Upper lobe of left lung (tissue), 6 donors: ENCODE results near the gene DAGLB. TPM values are rescaled to one million over a fixed set of nuclear protein-coding genes. Genes with fewer than 3 reads are reported as not detected.
A peak's percentile ranks its signal among the peaks of the same experiment; 100 is the strongest.
"Not testable (repeated sequence)": the region's sequence is repeated elsewhere in the genome, so short reads cannot be mapped to it uniquely, and the experiment has no call there.

ENCODE experiments used
- ATAC-seq, 2 donors: fragments of 200-7000 bp; cut with Tn5 transposase; one replicate each; pipeline ENCODE4 v1.9.1; 2022; ENCODE audit warnings: mild to moderate bottlenecking in 2 of 2, moderate library complexity in 2 of 2; ENCODE audit not compliant: low FRiP score in 2 of 2
- DNase-seq, 2 donors: peaks; one replicate each; pipeline ENCODE4 v3.0.0-alpha.2; 2019 to 2020
- H3K27ac ChIP-seq, 4 donors: fragments of 200-600 bp; sonication (generic); one replicate each; pipeline ENCODE4 v1.5.1; 2016 to 2019
- H3K27me3 ChIP-seq, 4 donors: fragments of 200-600 bp; sonication (generic); one replicate each; pipeline ENCODE4 v1.5.1; 2017 to 2019
- H3K36me3 ChIP-seq, 4 donors: fragments of 200-600 bp; sonication (generic); one replicate each; pipeline ENCODE4 v1.5.1; 2016 to 2019
- H3K4me1 ChIP-seq, 4 donors: fragments of 200-600 bp; sonication (generic); one replicate each; pipeline ENCODE4 v1.5.1; 2018 to 2019
- H3K4me3 ChIP-seq, 4 donors: fragments of 200-600 bp; sonication (generic); one replicate each; pipeline ENCODE4 v1.5.1; 2017 to 2019; ENCODE audit warnings: mild to moderate bottlenecking in 2 of 4, moderate library complexity in 1 of 4
- H3K9me3 ChIP-seq, 4 donors: fragments of 200-600 bp; sonication (generic); one replicate each; pipeline ENCODE4 v1.5.1; 2018 to 2019
- EP300 ChIP-seq, 4 donors: sonication (generic); formaldehyde crosslinking; IDR thresholded peaks; one replicate each; pipeline ENCODE4 v1.5.1; 2017; ENCODE audit warnings: antibody characterized with exemption in 4 of 4, control low read depth in 2 of 4
- POLR2A ChIP-seq, 4 donors: fragments of 450-650 bp; IDR thresholded peaks; one replicate each; pipeline ENCODE4 v1.5.1; 2016 to 2017; ENCODE audit warnings: antibody characterized with exemption in 4 of 4, mild to moderate bottlenecking in 2 of 4
- POLR2AphosphoS5 ChIP-seq, 2 donors: sonication (generic); formaldehyde crosslinking; IDR thresholded peaks; one replicate each; pipeline ENCODE4 v1.5.1; 2017; ENCODE audit warnings: antibody characterized with exemption in 2 of 2
- WGBS, 2 donors: methylation state at CpG; one replicate each; pipeline ENCODE4 v1.1.5; 2017 to 2018; 5-methylcytosine and 5-hydroxymethylcytosine counted together
- total RNA-seq, 6 donors: library from RNA; depleted of rRNA in 4 of 6; stranded (reverse); fragments of >200 nt in 4 of 6; gene quantifications; one replicate each; pipeline versions ENCODE4 v1.1.0 to v1.2.1, GENCODE V29; 2016 to 2021
- TF ChIP-seq, protein P1 (sequence below), 6 experiments: fragments of 450-650 bp in 4 of 6; fragments of 200-600 bp in 2 of 6; sonication (generic) in 2 of 6; IDR thresholded peaks; one replicate each; pipeline ENCODE4 v1.5.1; 2016 to 2019; ENCODE audit warnings: antibody characterized with exemption in 6 of 6
- donor health status: DM: no; HTN: no; CAD: no; lungs with moderate emphysema.
- donor health status: DM: no; HTN: yes; CAD: no; lungs with severe emphysema.

Gene DAGLB
- total RNA-seq, 6 donors from 2014 or later: 26.6 to 53.8 (median 36.7) TPM

GRCh38 chr7:6384327-6384726 is 63.4 kb downstream of the DAGLB start:
- no peak for DNase-seq
- no peaks in the 10 kb centered on the region for H3K27me3 ChIP-seq
- no peaks in the 10 kb centered on the region for H3K9me3 ChIP-seq
- peaks cover 80 to 91% (median 85%) of the 10 kb centered on the region in 4 donors for H3K4me1 ChIP-seq
- ATAC-seq: no peak
- WGBS, 2 donors: 74 to 75% methylated on average over 4 of the region's 4 CpGs
- H3K36me3 ChIP-seq: peaks cover 0 to 22% (median 17%) of the 10 kb centered on the region in 4 donors
- H3K27ac ChIP-seq: peak overlapping the region; percentile 63 to 80 (median 78)
- TF ChIP-seq POLR2A (IDR thresholded peaks at IDR 0.05) (no peak), EP300 (IDR thresholded peaks at IDR 0.05) (no peak), POLR2AphosphoS5 (IDR thresholded peaks at IDR 0.05) (no peak)
- TF ChIP-seq, protein P1, sequence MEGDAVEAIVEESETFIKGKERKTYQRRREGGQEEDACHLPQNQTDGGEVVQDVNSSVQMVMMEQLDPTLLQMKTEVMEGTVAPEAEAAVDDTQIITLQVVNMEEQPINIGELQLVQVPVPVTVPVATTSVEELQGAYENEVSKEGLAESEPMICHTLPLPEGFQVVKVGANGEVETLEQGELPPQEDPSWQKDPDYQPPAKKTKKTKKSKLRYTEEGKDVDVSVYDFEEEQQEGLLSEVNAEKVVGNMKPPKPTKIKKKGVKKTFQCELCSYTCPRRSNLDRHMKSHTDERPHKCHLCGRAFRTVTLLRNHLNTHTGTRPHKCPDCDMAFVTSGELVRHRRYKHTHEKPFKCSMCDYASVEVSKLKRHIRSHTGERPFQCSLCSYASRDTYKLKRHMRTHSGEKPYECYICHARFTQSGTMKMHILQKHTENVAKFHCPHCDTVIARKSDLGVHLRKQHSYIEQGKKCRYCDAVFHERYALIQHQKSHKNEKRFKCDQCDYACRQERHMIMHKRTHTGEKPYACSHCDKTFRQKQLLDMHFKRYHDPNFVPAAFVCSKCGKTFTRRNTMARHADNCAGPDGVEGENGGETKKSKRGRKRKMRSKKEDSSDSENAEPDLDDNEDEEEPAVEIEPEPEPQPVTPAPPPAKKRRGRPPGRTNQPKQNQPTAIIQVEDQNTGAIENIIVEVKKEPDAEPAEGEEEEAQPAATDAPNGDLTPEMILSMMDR (IDR thresholded peaks at IDR 0.05): no peak
- no peak overlapping the region for H3K4me3 ChIP-seq

DNA sequence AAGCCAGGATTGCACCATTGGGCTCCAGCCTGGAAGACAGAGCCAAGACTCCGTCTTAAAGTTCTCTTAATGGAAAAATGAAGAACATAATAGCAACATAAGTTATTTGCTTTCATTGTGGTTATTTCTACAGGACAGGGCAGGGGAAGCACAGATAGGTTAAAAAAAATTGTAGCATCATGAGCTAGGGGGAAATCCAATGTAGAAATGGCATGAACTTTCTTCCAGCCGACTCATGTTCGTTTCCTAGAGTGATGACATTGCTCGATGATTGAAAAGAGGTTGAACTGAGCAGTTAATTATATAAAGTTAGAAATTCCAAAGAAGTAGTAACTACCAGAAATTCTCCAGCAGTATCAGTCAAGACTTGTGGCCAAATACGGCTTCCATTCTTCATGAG is 64.9 kb downstream of the DAGLB start:
- Histone ChIP-seq H3K9me3 (no peaks in the 10 kb centered on the region), H3K4me3 (no peak overlapping the region), H3K27ac (peak overlapping the region; percentile 55 to 80 (median 72)), H3K27me3 (no peaks in the 10 kb centered on the region), H3K36me3 (peaks cover 0 to 19% (median 5%) of the 10 kb centered on the region in 4 donors), H3K4me1 (peaks cover 84 to 99% (median 97%) of the 10 kb centered on the region in 4 donors)
- ATAC-seq (no peak), DNase-seq (no peak)
- TF ChIP-seq POLR2A (IDR thresholded peaks at IDR 0.05) (no peak), POLR2AphosphoS5 (IDR thresholded peaks at IDR 0.05) (no peak), EP300 (IDR thresholded peaks at IDR 0.05) (no peak)
- TF ChIP-seq, protein P1 (IDR thresholded peaks at IDR 0.05): no peak
- WGBS, 2 donors: 53 to 54% methylated on average over 5 of the region's 5 CpGs

DNA sequence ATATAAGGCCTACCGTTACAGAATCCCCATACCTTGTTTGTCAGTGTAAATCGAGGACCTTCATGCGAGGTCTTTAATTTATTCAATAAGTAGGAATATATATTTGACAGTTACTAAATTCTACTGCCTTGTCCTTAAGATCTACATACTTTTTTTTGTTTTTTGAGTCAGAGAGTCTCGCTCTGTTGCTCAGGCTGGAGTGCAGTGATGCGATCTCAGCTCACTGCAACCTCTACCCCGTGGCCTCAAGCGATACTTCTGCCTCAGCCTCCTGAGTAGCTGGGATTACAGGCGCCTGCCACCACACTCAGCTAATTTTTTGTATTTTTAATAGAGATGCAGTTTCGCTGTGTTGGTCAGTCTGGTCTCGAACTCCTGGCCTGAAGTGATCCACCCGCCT is 65.9 kb downstream of the DAGLB start:
- peak overlapping the region; percentile 55 to 80 (median 68) for H3K27ac ChIP-seq
- peaks cover 85 to 99% (median 97%) of the 10 kb centered on the region in 4 donors for H3K4me1 ChIP-seq
- not testable (repeated sequence) for DNase-seq

GRCh38 chr7:6380310-6381095 is 67.3 kb downstream of the DAGLB start:
- peaks cover 74 to 94% (median 91%) of the 10 kb centered on the region in 4 donors for H3K4me1 ChIP-seq
- no peaks in the 10 kb centered on the region for H3K27me3 ChIP-seq

More for the DNA sequence above, 65.9 kb downstream of the DAGLB start:
- not testable (repeated sequence) for H3K9me3 ChIP-seq, ATAC-seq, H3K4me3 ChIP-seq, H3K27me3 ChIP-seq
- peaks cover 0 to 19% (median 5%) of the 10 kb centered on the region in 4 donors for H3K36me3 ChIP-seq
- 92% methylated on average over 11 of the region's 11 CpGs for WGBS, 2 donors

DNA sequence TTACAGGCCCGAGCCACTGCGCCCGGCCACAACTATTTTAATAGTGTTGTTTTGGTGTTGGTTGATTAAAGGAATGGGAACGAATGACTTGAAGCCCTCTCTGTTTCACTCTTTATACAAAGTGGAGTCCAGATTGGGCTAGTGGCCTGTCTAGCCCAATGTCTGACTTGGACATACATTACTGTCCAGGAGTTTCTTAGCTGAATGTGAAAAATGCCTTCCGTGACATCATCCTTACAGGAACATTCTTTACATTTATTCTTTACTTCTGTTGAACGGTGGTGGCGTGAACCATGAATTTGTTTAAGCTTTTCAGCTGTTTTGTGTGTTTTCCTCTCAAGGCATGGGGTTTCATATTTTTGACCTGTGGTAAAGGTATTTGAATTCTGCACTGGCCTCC is 67.9 kb downstream of the DAGLB start:
- WGBS, 2 donors: 79 to 81% methylated on average over 7 of the region's 7 CpGs
- H3K4me1 ChIP-seq: peaks cover 67 to 88% (median 85%) of the 10 kb centered on the region in 4 donors
- peak overlapping the region in 2 of 4 donors; percentile 5 to 40 for H3K27ac ChIP-seq

More at GRCh38 chr7:6380310-6381095, 67.3 kb downstream of the DAGLB start:
- H3K36me3 ChIP-seq: peaks cover 0 to 19% (median 5%) of the 10 kb centered on the region in 4 donors
- TF ChIP-seq POLR2A (IDR thresholded peaks at IDR 0.05) (no peak), POLR2AphosphoS5 (IDR thresholded peaks at IDR 0.05) (no peak), EP300 (IDR thresholded peaks at IDR 0.05) (no peak)
- TF ChIP-seq, protein P1 (IDR thresholded peaks at IDR 0.05): no peak
- DNase-seq (no peak), ATAC-seq (no peak)
- WGBS, 2 donors: 90 to 93% methylated on average over 3 of the region's 3 CpGs
- H3K4me3 ChIP-seq: no peak overlapping the region
- no peaks in the 10 kb centered on the region for H3K9me3 ChIP-seq
- peak overlapping the region in 2 of 4 donors; percentile 5 to 26 for H3K27ac ChIP-seq

DNA sequence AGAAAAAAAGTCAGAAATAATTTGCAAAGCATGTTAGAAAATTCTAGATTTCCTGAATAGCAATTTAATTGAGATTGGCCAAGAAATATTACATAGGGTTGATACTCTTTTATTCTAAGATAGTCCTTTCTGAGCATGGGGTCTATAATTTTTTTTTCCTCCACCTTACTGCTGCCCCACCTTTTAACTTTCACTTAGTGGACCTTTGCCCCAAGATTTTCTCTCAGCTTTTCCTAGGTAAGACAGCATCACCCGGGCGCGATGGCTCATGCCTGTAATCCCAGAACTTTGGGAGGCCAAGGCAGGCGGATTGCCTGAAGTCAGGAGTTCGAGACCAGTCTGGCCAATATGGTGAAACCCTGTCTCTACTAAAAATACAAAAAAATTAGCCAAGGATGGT is 69.2 kb downstream of the DAGLB start:
- Histone ChIP-seq H3K27ac (peak overlapping the region in 3 of 4 donors; percentile 18 to 69 (median 42)), H3K4me1 (peaks cover 56 to 76% (median 73%) of the 10 kb centered on the region in 4 donors), H3K36me3 (peaks cover 0 to 19% (median 5%) of the 10 kb centered on the region in 4 donors)
- DNase-seq, H3K9me3 ChIP-seq, H3K27me3 ChIP-seq, ATAC-seq, H3K4me3 ChIP-seq: not testable (repeated sequence)
- 93 to 99% methylated on average over 5 of the region's 5 CpGs for WGBS, 2 donors

More for the DNA sequence above, 67.9 kb downstream of the DAGLB start:
- H3K27me3 ChIP-seq: no peaks in the 10 kb centered on the region
- H3K36me3 ChIP-seq: peaks cover 0 to 19% (median 5%) of the 10 kb centered on the region in 4 donors
- TF ChIP-seq POLR2AphosphoS5 (IDR thresholded peaks at IDR 0.05) (no peak), EP300 (IDR thresholded peaks at IDR 0.05) (no peak)
- TF ChIP-seq, protein P1 (IDR thresholded peaks at IDR 0.05): no peak
- no peaks in the 10 kb centered on the region for H3K9me3 ChIP-seq
- no peak for ATAC-seq
- no peak for DNase-seq
- H3K4me3 ChIP-seq: no peak overlapping the region
